DND-41 (cell line): ENCODE results near the gene GABRB3.

Experiments used
- ATAC-seq: fragments of 200-7000 bp; cut with Tn5 transposase; 3 replicates; pipeline ENCODE4 v1.9.1; 2021; ENCODE audit warnings: low read depth; ENCODE audit not compliant: insufficient read depth
- DNase-seq: peaks from one replicate; pipeline ENCODE4 v3.0.0-alpha.2; 2020
- H2AFZ ChIP-seq: 2 replicates; pipeline ENCODE4 v1.6.0; 2012; ENCODE audit warnings: low read depth, low read length
- H3K27ac ChIP-seq: 2 replicates; pipeline ENCODE4 v1.5.1; 2012; ENCODE audit warnings: low read length, inconsistent platforms
- H3K27me3 ChIP-seq: fragments of 200-600 bp; sonication (generic); 2 replicates; pipeline ENCODE4 v1.6.0; 2012; ENCODE audit warnings: low read length, mild to moderate bottlenecking, inconsistent platforms; ENCODE audit not compliant: insufficient read depth, poor library complexity
- H3K36me3 ChIP-seq: 2 replicates; pipeline ENCODE4 v1.5.1; 2012; ENCODE audit warnings: low read length, inconsistent platforms; ENCODE audit not compliant: insufficient read depth
- H3K4me1 ChIP-seq: 2 replicates; pipeline ENCODE4 v1.5.1; 2012; ENCODE audit warnings: mild to moderate bottlenecking, low read length; ENCODE audit not compliant: insufficient read depth
- H3K4me2 ChIP-seq: 2 replicates; pipeline ENCODE4 v1.6.0; 2012; ENCODE audit warnings: mild to moderate bottlenecking, moderate library complexity, low read length, inconsistent platforms; ENCODE audit not compliant: insufficient read depth
- H3K4me3 ChIP-seq, 2 experiments: fragments of 200-600 bp in 1 of 2; shearing (Covaris generic) in 1 of 2; 2 replicates each; pipeline ENCODE4 v1.5.1; 2012 to 2016; ENCODE audit warnings: inconsistent platforms in 2 of 2, low read length in 2 of 2, mild to moderate bottlenecking in 2 of 2, low read depth in 1 of 2, moderate library complexity in 1 of 2
- H3K79me2 ChIP-seq: 2 replicates; pipeline ENCODE4 v1.6.0; 2012; ENCODE audit warnings: low read length, inconsistent platforms; ENCODE audit not compliant: insufficient read depth
- H3K9ac ChIP-seq: 2 replicates; pipeline ENCODE4 v1.6.0; 2012; ENCODE audit warnings: low read depth, mild to moderate bottlenecking, inconsistent platforms, low read length, moderate library complexity
- H3K9me3 ChIP-seq: 2 replicates; pipeline ENCODE4 v1.5.1; 2012; ENCODE audit warnings: low read length, moderate library complexity, mild to moderate bottlenecking, inconsistent platforms; ENCODE audit not compliant: insufficient read depth, severe bottlenecking
- H4K20me1 ChIP-seq: 2 replicates; pipeline ENCODE4 v1.6.0; 2012; ENCODE audit warnings: low read length; ENCODE audit not compliant: insufficient read depth
- EZH2 ChIP-seq: IDR thresholded peaks from 3 replicates; pipeline ENCODE4 v1.6.1; 2012; ENCODE audit warnings: borderline replicate concordance, low read depth, mild to moderate bottlenecking, moderate library complexity, low read length, inconsistent platforms; ENCODE audit not compliant: severe bottlenecking
- TF ChIP-seq, protein P1 (sequence below): IDR thresholded peaks from 2 replicates; pipeline ENCODE4 v1.5.1; 2012; ENCODE audit warnings: borderline replicate concordance, low read length, moderate library complexity, mild to moderate bottlenecking; ENCODE audit not compliant: poor library complexity, severe bottlenecking; ENCODE audit errors: extremely low read depth

GABRB3 gene

DNA sequence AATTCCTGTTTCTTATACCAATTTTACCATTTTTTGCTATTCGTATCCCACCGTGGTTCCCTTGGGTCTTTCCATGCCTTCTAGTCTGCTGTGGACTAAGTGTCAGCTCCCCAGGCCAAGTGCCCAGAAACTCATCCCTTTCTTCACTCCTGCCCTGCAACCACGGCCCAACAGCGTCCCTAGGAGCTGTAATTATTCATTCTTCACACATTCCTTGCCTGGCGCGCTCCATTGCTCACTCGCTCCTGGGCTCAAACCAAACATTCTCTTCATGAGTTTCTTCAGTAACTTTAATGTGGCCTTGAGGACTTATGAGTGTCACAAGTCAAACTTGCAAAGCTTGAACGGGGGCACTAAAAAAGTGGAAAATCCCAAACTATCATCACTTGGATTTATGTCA lies 15.7 kb downstream of the GABRB3 start:
- no peaks in the 10 kb centered on the region for H3K27me3 ChIP-seq
- TF ChIP-seq, protein P1, sequence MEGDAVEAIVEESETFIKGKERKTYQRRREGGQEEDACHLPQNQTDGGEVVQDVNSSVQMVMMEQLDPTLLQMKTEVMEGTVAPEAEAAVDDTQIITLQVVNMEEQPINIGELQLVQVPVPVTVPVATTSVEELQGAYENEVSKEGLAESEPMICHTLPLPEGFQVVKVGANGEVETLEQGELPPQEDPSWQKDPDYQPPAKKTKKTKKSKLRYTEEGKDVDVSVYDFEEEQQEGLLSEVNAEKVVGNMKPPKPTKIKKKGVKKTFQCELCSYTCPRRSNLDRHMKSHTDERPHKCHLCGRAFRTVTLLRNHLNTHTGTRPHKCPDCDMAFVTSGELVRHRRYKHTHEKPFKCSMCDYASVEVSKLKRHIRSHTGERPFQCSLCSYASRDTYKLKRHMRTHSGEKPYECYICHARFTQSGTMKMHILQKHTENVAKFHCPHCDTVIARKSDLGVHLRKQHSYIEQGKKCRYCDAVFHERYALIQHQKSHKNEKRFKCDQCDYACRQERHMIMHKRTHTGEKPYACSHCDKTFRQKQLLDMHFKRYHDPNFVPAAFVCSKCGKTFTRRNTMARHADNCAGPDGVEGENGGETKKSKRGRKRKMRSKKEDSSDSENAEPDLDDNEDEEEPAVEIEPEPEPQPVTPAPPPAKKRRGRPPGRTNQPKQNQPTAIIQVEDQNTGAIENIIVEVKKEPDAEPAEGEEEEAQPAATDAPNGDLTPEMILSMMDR = no peak
- no peak for TF ChIP-seq EZH2
- H4K20me1 ChIP-seq = no peaks in the 10 kb centered on the region
- H3K9ac ChIP-seq = no peak overlapping the region
- no peaks in the 10 kb centered on the region for H3K36me3 ChIP-seq
- no peak overlapping the region for H3K4me2 ChIP-seq
- no peaks in the 10 kb centered on the region for H3K79me2 ChIP-seq
- no peak for DNase-seq
- no peak for ATAC-seq
- no peaks in the 10 kb centered on the region for H3K4me1 ChIP-seq
- H2AFZ ChIP-seq = no peak overlapping the region
- H3K27ac ChIP-seq = no peak overlapping the region
- H3K9me3 ChIP-seq = no peaks in the 10 kb centered on the region
- H3K4me3 ChIP-seq = no peak overlapping the region

DNA sequence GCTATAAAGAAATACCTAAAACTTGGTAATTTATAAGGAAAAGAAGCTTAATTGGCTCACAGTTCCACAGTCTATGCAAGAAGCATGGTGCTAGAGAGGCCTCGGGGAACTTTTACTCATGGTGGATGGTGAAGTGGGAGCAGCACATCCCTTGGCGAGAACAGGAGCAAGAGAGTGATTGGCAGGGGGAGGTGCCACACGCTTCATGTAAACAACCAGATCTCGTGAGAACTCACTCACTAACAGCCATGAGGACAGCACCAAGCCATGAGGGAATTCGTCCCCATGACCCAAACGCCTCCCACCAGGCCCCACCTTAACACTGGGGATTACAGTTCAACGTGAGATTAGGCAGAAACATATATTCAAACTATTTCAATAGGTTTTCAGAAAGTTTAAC lies 28.0 kb downstream of the GABRB3 start:
- Histone ChIP-seq H3K27ac (no peak overlapping the region), H3K9ac (no peak overlapping the region), H3K79me2 (no peaks in the 10 kb centered on the region), H3K4me3 (no peak overlapping the region), H4K20me1 (no peaks in the 10 kb centered on the region), H2AFZ (no peak overlapping the region), H3K36me3 (no peaks in the 10 kb centered on the region), H3K27me3 (no peaks in the 10 kb centered on the region), H3K9me3 (no peaks in the 10 kb centered on the region), H3K4me2 (no peak overlapping the region), H3K4me1 (no peaks in the 10 kb centered on the region)
- DNase-seq (no peak), ATAC-seq (no peak)
- TF ChIP-seq, protein P1 = no peak
- no peak for TF ChIP-seq EZH2

DNA sequence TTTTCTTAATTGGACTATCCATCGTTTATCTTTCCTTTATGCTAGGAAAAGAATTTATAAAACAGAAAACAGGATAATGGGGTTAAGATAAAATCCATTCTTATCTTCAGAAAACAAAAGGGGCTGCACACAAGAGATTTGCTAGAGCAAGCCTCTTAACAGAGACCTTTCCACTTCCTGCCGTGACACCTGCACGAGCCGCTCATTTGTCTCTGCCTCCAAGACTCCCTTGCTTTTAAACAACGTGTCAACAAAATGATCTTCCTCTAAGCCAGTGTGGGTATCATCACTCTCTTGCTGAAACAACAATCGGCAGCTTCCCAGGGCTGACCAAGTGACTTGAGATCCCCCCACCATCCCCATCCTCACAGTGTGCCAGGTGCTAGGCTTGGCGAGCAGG lies 33.1 kb downstream of the GABRB3 start:
- Histone ChIP-seq H3K4me1 (no peaks in the 10 kb centered on the region), H3K27ac (no peak overlapping the region), H3K79me2 (no peaks in the 10 kb centered on the region), H3K9me3 (no peaks in the 10 kb centered on the region), H3K4me3 (no peak overlapping the region), H3K9ac (no peak overlapping the region), H3K27me3 (no peaks in the 10 kb centered on the region), H3K4me2 (no peak overlapping the region), H3K36me3 (no peaks in the 10 kb centered on the region), H2AFZ (no peak overlapping the region), H4K20me1 (no peaks in the 10 kb centered on the region)
- ATAC-seq (no peak), DNase-seq (no peak)
- TF ChIP-seq, protein P1 = no peak
- TF ChIP-seq EZH2 = no peak

DNA sequence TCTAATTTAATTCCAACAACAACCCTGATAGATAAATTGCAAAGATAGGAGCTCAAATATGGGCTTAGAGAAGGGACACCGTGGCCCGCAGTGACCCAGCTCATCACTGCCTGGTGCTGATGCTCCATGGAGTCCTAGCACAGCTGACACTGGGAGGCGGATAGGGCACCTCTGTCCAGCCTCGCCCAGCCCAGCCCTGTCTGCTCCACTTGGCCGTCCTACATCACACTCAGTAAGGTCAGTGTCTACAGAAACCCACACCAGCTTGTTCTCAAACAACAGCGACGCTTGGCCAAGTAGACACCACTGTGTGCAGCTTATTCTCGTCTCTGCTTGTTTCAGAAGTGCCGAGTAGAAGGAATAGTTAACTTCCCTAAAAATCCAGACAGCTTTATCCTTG lies 33.9 kb downstream of the GABRB3 start:
- TF ChIP-seq, protein P1 = no peak
- no peak for TF ChIP-seq EZH2
- no peaks in the 10 kb centered on the region for H3K27me3 ChIP-seq
- no peak overlapping the region for H3K9ac ChIP-seq
- no peak overlapping the region for H3K4me3 ChIP-seq
- no peak overlapping the region for H3K4me2 ChIP-seq
- H3K79me2 ChIP-seq = no peaks in the 10 kb centered on the region
- DNase-seq = no peak
- H3K36me3 ChIP-seq = no peaks in the 10 kb centered on the region
- H2AFZ ChIP-seq = no peak overlapping the region
- H3K4me1 ChIP-seq = no peaks in the 10 kb centered on the region
- ATAC-seq = no peak
- H3K9me3 ChIP-seq = no peaks in the 10 kb centered on the region
- H4K20me1 ChIP-seq = no peaks in the 10 kb centered on the region
- H3K27ac ChIP-seq = no peak overlapping the region
